Activated T-cell treated with anti-CD3 and anti-CD28 coated beads, Interleukin-2, amount 50 U/mL, for 1 hour (primary cell): ENCODE data around the gene SRD5A1.
A peak's percentile ranks its signal among the peaks of the same experiment; 100 is the strongest.

ENCODE experiments used
- DNase-seq: peaks from one replicate; pipeline ENCODE4 v3.0.0-alpha.2; 2020

Gene SRD5A1

DNA sequence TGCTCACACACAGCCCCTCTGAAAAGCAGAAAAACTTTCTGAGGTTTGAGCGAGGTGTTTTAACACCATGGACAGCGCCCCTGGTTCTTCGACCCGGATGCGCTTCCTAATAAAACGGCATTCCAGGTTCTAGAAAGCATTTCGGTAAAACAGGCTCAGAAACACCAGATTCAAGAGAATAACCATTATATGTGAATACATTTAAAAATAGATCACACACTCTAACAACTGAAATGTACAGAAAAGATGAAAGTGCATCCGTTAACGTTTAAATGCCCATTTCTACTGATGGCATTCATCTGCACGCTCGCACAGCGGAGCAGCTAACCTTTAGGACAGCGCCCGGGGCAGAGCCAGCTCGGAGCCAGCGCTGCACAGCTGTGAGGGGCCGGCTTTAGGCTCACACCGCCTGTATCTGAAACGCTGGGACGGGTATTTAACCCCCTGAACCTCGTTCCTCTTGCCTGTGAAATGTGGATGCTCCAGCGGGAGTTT is 53.7 kb downstream of the SRD5A1 start:
- no peak for DNase-seq

GRCh38 chr5:6687505-6687904 is 54.3 kb downstream of the SRD5A1 start:
- DNase-seq = no peak

GRCh38 chr5:6692906-6693305 is 59.7 kb downstream of the SRD5A1 start:
- DNase-seq = no peak

GRCh38 chr5:6698696-6699095 is 65.5 kb downstream of the SRD5A1 start:
- no peak for DNase-seq

GRCh38 chr5:6699357-6699756 is 66.1 kb downstream of the SRD5A1 start:
- no peak for DNase-seq

- DNase-seq = no peak
Observed at GRCh38 chr5:6700074-6700684, 66.9 kb downstream of the SRD5A1 start.

GRCh38 chr5:6700685-6701355 is 67.6 kb downstream of the SRD5A1 start:
- no peak for DNase-seq

GRCh38 chr5:6701491-6701890 is 68.3 kb downstream of the SRD5A1 start:
- DNase-seq = no peak

GRCh38 chr5:6702633-6703032 is 69.4 kb downstream of the SRD5A1 start:
- DNase-seq = no peak

DNA sequence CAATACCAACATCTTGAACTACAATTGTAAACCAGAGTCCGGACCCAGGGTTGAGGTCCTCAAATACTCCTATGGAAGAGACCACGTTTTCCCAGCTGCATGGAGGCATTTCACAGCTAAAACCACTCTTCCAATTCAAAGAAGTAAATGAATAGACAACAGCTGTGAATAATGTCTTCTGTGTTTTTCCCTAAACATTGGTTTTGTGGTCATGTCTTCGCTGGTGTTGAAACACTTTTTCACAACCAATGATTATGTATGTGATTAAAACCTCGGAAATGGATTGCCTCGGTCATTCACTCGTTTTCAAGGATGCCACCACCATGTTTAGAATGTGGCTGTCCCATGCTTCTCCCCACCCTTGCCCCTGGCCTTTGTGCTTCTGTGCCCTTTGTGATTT is 70.6 kb downstream of the SRD5A1 start:
- no peak for DNase-seq

DNA sequence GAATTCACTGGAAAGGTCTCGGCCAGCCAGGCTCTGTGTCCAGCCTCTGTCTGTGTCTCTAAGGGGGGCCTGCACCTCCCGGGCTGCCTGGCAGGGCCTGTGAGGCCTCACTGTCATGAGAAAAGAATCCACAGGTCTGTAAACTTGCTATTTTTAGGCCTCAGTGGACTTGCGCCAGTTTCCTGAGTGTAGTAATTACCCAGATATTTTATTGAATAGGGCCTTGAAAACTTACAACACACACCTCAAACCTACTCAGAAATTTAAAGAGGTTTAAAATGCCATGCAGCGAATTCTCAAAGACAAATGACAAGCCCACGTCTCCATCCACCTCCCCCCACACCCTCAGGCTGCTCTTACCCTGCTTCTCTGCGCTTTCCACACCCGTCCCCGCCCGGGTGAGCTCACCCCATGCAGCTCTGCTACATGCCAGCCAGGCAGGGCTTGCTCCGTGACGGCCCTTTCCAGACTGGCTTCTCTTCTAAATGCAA is 71.2 kb downstream of the SRD5A1 start:
- DNase-seq = no peak

DNA sequence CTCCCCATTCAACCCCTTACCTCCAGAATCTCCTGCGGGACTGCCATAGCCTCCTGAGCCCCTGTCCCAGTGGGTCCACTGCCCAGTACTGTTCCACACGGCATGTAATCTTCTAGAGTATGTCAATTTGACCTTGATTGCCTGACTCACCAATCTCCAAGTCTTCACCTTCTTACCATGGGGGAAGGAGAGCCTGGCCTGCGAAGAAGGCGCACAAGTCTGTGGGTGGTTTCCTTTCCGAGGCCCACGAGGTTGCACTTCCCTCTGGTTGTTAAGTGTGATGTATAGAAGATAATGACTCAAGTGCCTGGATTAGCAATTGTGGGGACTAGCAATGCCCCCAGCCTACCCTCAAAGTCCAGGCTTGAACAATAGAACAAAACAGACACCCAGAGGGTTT is 71.8 kb downstream of the SRD5A1 start:
- no peak for DNase-seq

- DNase-seq = no peak
Observed at GRCh38 chr5:6705959-6706358, 72.7 kb downstream of the SRD5A1 start.

DNA sequence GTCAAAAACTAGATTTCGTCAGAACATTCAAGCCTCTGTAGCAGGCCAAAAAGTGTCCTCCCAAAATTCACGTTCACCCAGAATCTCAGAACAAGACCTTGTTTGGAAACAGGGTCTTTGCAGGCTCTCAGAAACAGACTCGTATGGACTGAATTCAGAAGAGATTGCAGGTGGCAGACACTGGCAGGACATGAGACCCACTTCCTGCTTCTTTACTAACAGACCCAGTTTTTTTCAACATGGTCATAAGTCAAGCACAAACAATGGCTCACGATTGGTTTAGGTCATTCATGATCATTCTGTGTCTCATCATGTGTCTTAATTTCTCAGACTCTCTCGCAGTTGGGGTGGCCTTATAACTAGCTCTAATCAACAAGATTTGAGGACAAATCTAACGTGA is 74.6 kb downstream of the SRD5A1 start:
- DNase-seq = no peak

DNA sequence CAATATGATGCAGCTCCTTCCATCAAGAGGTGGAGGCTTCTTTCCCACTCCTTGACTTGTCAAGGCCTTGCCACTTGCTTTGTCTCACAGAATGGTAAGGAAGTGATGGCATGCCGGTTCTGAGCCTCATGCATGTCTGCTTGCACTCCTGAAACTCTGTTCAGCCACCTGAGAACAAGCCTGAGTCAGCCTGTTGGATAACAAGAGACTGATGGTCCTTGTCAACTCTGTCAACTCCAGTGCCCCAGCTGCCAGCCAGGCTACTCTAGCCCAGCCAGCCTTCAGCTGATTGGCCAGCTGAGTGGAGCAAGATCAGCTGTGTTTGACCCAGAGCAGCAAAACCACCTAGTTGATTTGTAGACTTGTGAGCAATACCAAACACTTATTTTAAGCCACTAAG is 75.6 kb downstream of the SRD5A1 start:
- no peak for DNase-seq

GRCh38 chr5:6710070-6710469 is 76.8 kb downstream of the SRD5A1 start:
- DNase-seq = no peak

DNA sequence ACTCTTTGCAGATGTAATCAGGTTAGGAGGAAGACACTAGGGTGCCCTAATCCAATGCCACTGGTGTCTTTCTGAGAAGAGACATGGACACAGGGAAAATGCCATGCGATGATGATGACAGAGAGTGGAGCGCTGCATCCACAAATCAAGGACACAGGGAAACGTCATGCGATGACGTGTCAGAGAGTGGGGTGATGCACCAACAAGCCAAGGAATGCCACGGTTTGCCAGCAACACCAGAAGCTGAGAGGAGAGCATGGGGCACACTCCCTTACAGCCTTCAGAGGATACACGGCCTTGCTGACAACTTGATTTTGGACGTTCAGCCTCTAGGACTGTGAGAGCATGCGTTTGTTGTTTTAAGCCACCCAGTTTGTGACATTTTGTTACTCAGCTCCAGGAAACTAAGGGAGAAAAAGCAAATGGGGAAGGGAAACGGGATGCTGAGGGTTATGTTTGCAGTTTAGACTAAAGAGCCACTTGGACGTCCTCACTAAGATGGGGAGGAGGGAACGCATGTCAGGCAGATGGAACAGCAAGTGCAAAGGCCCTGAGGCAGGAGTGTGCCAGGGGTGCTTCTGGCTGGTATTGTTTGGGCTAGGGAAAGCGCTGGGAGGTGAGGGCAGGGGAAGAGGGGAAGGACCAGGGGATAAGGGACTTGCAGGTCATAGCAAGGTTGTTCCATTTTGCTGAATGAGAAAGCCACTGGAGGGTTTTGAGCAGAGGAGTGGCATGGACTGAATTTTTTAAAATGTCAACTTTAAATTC is 77.5 kb downstream of the SRD5A1 start:
- no peak for DNase-seq

- DNase-seq = no peak
Observed at GRCh38 chr5:6711409-6712141, 78.3 kb downstream of the SRD5A1 start.

DNA sequence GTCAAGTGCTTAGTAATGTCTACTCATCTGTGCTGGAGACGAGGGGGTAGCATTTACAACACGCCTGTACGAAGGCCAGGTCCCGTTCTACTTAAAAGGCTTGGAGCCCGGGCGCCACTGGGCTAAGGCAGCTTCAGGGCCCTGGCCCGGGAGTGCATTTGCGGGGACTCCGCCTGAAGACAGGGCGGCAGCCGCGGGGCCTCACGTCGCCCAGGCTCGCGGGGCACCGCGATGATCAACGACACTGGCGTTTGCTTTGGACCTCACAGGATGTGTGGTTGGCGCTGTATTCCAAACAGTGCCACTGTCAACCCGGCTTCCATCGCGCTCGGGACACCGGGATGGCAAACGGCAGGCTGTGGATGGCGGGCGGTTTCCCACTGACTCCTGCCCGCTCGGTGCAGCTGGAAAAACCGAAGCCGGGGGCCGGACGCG is 78.9 kb downstream of the SRD5A1 start:
- peak; percentile 64 for DNase-seq

DNA sequence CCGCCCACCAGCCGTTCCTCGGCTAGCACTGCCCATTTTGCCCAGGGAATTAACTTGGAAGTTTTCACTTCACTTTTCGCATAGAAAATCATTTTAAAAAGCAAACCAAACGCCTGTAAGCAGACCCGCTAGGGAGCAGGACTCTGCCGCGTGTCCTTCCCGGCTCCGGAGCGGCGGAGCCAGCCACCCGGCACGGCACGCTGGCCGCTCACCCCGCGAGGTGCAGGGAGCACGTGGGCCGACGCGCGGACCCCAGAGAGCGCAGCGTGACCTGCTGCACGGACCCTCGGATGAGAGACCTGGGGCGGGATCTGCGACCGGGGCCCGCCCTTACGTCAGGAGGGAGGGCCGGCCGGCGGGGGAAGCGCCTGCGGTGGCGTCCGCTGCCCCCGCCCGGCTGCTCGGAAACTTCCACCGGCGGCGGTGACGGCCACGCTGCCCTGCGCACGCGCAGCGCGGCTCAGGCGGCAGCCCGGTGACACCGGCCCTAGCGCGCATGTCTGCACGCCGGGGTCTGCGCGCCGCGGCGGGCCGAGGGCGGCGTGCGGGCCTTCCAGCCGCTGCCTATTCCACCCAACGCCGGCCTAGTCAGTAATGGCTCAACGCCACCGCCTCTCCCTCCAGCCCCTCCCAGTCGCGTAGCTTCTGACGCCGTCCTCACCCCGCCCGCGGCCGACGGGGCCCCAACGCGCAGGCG is 79.5 kb downstream of the SRD5A1 start:
- peak; percentile 98 for DNase-seq

GRCh38 chr5:6713274-6714225 is 80.3 kb downstream of the SRD5A1 start, which contains the start of gene TENT4A:
Gene TENT4A, plus strand, starts transcription at chr5:6713432. Its CDS starts 552 bp downstream, at chr5:6713984.
- no peak for DNase-seq
